ENCODE measurements around the gene SMIM20.

Gene SMIM20

DNA sequence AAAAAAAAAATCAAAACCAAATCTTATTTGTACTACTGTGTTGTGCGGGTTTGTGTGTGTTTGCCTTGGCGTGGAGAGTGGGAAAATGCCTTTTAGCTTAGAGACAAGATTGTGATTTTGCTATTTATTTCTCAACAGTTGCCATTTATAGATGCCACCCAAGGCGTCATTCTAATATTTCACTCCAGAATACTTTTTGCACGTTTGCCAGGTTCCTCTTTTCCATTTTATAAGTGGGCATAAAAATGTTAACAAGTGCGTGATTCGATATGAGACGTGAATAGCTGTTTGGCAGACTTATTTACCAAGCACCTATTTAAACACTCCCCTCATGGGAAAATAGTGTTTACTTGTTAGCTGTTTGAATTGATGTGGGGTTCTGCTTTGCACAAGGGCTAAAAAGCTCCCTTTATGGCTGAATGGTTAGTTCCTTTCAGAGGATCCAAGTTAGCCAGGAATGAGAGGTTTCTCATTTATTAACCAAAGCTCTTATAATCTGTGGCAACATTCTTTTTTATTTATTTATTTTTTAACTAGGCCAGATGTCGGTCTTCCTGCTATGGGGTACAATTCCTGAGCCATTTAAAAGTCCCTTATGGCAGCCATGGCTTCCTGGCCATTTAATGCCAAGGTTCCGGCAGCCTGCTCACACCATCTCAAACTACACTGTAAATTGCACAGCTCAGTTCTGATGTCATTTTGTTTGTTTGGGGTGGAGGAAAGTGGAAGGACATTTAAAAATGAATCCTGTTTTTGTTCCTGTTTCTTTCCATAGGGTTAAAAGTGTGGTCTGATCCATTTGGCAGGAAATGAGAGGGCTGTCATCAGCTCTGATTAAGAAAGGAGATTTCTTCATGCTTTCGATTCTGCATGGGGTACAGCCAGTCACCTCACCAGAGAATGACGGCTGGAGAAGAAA is 14.6 kb downstream of the SMIM20 start:
- DNase-seq = no peak

DNA sequence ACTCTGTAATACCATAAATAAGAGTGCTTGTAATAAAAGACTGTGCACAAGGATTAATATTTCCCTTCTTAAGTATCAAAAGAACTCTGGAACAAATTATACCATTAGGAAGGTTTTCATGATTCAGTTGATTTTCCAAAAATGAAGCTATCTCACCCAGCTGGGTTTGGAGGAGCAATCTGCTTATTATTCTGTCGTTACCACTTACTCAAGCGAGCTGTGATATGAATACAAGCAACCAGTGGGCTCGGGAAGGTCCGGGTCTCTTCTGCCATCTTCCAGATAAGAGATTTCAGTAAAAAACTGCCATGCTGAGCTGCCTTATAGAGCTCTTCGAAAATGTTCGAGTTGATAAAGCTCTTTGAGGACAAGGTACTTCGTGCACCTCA is 15.3 kb downstream of the SMIM20 start:
- DNase-seq = no peak

DNA sequence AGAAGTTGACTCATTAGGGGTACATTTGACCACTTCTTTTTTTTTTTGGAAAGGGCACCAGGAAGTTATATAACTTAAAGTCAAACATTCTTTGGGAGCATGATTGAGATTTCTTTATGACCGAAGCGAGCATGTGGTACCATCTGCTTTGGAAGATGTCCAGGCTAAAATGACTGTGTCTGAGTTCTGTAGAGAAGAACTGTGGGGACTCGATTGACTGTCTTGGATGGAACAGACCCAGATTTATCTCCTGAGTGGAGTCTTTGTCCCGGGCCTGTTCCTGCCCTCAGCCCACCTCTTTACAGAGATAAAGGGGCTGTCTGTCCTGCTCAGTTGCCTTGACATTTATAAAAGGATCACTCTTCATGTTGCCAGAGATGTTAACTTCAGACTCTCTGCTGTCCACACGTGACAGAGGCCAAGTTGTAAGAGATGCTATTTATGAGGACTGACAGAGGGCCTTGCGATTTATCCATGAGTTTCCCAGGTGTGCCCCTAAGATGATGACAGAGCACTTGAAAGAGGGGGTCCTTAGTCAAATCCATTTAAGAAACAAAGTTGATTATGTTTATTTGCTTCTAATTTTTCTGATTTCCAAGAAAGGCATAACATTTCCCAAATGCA is 16.8 kb downstream of the SMIM20 start:
- DNase-seq = no peak

DNA sequence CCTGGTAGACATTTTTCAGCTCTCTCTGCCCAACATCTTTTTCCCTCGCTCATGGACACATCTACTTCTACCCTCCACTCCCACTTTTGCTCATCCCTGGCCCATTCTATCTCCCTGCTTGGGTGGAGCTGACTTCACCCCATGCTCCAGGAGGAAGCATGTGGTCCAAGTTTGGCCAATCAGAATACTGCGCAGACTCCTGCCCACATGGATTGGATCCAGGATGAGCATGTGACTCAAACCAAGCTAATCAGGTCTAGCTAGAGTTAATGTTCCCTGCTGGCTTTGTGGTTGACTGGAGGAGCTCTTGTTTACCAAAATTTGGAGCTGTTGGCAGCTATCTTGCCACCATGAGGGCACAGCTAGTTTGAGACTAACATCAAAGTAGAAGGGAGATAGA is 22.7 kb downstream of the SMIM20 start:
- no peak for DNase-seq

GRCh38 chr4:25937801-25938200 is 23.8 kb downstream of the SMIM20 start:
- no peak for DNase-seq

GRCh38 chr4:25938366-25938765 is 24.3 kb downstream of the SMIM20 start:
- DNase-seq = no peak

DNA sequence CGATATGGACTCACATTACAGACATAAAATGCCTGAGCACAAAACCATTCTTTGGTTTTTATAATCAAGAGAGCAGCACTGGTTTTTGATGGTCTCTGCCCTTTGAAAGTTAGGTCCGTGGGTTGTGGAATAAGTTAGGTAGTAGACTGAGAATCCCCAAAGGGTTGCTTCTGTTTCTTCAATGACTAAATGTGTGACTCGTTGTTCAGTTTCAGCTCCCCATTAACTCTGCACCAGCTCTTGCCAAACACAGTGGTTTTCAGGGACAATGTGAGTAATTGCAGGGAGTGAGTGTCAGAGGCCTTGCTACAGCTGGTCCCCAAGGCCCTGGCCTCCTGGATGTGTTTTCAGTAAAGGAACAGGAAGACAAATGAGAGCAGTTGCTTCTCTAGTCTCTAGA is 24.8 kb downstream of the SMIM20 start:
- no peak for DNase-seq

DNA sequence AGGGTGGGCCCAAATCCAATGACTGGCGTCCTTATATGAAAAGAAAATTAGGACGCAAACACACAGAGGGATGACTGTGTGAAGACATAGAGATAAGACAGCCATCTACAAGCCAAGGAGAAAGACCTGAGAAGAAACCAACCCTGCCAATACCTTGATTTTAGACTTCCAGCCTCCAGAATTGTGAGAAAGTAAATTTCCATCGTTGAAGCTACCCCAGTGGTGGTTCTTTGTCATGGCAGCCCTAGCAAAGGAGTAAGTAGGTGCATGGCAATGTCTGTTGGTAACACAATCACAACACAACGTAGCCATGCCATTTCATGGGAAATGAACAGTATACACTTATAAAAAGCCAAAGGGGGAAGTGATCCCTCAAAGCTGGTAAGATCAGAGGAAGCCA is 25.3 kb downstream of the SMIM20 start:
- DNase-seq = no peak

DNA sequence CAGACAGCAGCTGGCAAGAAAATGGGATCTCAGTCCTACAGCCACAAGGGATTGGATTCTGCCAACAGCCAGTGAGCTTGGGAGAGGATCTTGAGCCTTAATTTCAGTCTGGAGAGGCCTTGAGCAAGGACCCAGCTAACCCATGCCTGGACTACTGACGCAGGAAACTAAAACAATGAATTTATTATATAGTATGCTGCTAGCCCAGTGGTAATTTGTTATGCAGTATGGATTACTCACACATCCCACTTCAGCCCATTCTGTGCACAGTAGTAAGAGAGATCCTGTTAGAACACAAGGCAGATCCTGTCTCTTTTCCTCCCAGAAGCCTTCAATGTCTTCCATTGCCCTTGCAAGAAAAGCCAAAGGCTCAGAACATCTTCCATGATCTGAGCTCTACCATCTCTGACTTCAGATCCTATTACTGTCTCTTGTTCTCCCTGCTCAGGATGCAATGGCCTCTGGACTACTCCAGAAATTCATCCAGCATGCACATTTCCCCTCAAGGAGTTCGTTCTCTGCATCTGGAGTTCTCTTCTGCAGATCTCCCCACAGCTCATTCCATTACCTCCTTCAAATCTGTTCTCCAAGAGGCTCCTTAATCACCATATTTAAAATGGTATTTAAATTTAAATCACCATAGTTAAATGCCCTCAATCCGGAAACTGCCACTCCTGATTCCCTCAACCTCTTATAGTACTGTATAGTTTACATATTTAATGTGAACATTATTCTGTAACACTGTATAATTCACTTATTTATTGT is 27.6 kb downstream of the SMIM20 start:
- no peak for DNase-seq

DNA sequence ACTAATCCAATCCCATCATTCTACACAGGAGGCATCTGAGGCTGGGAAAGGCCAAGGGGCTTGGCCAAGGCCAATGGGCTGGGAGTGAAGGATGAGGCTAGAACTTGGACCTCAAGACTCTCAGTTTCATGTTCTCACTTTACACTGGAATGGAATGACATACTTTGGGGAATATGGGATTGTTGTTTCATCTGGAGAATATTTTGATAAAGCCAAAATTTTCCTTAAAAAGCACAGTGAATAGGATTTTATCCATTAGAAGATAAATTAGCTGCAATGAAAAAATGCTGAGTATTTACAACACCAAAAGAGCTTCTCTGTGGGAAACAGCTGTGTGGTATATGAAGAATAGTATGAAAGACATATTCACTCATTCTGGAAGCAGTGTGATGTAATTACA is 29.3 kb downstream of the SMIM20 start:
- no peak for DNase-seq

- DNase-seq = no peak
Observed at GRCh38 chr4:25943805-25944204, 29.8 kb downstream of the SMIM20 start.

DNA sequence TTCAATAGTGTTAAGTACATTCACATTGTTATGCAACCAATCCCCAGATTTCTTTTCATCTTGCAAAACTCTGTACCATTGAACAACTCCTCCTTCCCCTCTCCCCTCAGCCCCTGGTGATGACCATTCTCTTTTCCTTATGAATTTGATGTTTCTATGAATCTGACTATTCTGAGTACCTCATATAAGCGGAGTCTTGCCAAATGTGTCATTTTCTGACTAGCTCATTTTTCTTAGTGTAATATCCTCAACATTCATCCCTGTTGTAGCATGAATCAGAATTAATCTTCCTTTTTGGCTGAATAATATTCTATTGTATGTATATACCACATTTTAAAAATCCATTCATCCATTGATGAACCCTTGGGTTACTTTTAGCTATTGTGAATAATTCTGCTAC is 34.0 kb downstream of the SMIM20 start:
- no peak for DNase-seq

DNA sequence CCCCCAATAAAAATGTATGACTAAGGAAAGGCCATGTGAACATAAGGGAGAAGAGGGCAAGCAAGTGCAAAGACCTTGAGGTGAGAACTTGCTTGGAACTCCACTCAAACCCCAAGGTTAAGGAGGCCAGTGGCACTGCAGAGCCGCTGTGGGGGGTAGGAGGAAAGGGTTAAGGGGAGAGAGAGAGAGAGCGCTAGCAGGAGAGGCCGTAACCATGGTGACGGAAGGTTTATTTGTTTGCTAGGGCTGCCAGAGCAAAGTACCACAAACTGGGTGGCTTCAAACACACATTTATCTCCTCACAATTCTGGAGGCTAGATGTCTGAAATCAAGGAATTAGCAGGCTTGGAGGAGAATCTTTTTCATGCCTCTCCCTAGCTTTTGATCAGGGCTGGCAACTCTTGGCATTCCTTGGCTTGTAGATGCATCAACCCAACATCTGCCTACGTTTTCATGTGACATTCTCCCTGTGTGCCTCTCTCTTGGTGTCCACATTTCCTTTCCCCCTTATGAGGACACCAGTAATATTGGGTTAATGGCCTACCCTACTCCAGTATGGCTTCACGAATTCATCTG is 35.2 kb downstream of the SMIM20 start:
- DNase-seq = no peak

DNA sequence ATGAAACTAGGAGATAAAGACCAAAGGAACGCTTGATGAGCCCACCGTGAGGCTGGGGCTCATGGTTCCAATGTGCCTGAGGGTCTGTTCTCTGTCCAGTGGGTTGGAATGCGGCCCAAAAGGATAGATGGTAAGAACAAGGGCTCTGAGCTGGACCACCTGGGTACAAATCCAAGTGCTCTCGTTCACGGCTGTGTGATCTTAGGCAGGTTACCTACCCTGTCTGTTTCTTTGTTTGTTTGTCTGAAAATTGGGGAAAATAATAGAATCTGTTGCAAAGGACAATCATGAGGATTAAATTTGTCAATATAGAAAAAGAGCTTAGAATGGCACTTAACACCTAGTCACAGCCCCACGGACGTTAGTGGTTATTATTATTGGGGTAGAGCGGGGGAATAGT is 36.0 kb downstream of the SMIM20 start:
- DNase-seq = no peak

DNA sequence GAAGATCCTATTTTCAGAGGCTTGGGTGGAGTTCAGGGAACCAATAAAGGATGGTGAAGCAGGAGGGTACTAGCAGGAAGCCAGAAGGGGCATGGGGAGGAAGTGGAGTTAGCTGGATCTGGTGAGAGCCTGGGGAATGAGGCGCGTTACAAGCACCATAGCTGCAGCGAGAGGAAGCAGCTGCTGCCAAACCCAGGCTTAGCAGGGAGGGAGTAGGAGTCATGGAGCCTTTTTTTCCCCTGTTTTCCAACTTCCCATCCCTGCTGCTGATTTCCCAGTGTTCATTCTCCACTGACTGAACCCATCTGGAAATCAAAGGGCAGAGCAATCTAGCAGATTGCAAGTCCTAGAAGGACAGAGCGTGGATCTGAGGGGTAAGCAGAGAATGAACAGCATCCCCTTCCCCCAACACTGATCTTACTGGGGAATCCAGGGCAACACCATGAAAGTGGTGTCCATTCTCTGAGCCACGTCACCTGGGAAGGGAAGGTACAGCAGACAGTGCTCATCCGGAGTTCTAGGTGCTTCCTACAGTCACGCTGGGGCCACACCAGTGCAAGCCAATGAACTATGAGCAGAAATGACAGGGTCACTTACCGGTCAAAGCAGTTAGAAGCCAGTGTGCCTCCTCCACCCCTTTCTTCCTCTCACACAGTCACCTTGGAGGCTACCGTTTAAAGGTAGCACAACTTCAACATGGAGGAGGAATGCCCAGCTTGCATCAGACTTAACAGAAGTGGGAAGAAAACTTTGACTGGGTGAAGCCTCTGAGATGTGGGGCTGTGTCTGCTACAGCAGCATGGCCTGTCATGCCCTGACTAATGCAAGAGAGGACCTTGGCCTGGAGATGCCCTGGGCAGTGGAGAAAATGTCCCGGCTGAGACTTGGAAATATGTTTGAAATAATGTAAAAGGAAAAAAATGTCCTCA is 36.7 kb downstream of the SMIM20 start:
- no peak for DNase-seq

- no peak for DNase-seq
Observed at GRCh38 chr4:25951390-25951952, 37.5 kb downstream of the SMIM20 start.

- DNase-seq = no peak
Observed at GRCh38 chr4:25953740-25954139, 39.7 kb downstream of the SMIM20 start.

DNA sequence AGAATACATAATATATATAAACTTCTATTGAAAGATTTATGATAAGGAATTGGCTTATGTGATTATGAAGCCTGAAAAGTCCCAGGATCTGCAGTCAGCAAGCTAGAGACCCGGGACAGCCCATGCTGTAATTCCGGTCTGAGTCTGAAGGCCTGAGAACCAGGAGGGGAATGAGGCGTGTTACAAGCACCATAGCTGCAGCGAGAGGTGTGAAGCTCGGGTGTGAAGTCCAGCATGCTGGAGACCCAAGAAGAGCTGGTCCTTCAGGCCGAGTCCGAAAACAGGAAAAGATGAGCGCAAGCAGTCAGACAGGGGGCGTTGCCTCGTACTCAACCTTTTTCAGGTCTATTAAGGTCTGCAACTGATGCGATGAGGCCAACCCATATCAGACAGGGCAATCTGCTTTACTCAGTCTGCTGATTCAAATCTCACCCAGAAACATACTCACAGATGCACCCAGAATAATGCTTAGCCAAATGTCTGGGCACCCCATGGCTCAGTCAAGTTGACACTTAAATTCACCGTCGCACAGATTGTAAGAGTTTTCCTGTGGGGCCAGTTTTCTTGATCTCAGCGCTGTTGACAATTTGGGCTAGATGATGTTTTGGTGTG is 40.4 kb downstream of the SMIM20 start:
- DNase-seq = no peak

DNA sequence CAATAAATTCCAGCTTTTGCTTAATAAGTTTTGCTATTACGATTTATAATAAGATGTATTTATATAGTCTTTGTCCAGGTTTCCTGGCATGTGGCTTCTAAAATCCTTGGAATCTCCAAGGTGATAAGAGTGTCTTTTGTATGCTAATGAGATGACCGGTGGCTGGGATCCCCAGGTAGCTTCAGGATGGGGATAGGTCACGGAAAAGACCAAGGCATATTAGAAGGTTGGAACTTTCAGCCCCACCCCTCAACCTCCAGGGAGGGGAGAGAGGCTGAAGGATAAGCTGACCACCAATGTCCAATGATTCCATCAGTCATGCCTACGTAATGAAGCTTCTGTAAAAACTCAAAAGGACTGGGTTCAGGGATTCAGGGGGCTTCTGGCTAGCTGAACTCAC is 41.7 kb downstream of the SMIM20 start:
- DNase-seq = no peak

- DNase-seq = no peak
Observed at GRCh38 chr4:25956260-25956659, 42.2 kb downstream of the SMIM20 start.

DNA sequence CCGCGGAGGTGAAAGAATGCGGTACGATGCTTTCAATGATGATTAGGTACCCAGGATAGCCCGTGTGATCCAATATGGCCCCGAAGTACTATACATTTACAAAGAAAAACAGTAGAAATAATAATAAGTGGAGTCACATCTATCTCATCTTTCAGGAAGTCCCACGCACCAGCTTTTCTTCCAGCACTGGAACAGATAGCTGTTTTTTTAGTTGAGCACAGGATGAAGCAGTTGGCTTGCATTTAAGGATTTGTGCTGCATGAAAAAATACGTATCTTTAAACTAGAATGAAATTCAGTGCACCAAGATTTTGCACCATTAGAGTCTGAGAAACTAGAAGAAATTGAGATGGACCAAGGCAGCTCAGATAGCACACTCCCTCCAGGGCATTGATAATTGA is 44.1 kb downstream of the SMIM20 start:
- no peak for DNase-seq

- DNase-seq = no peak
Observed at GRCh38 chr4:25962393-25962792, 48.4 kb downstream of the SMIM20 start.
